ENCODE measurements around the gene FHOD1. TPM values are rescaled to one million over a fixed set of nuclear protein-coding genes. Genes with fewer than 3 reads are reported as not detected.
A peak's percentile ranks its signal among the peaks of the same experiment; 100 is the strongest.

Gene FHOD1
- total RNA-seq, 1 experiment from 2014 or later, result 96.4 TPM

- ChIA-PET CTCF (interaction anchor here (0.6 kb wide), 1 partner anchor 135 kb away, joined by 3 read pairs; the partner anchor contains the start of genes KCTD19 and LRRC36), POLR2A (ENCODE audit: low non-redundant PET) (no interaction called here)
- TSS peak; percentile 58 for BruUV-seq (replicated peaks)
- H3K27me3 ChIP-seq (replicated peaks; ENCODE audit: insufficient read depth, low read depth, low read length, poor library complexity), result no peaks in the 10 kb centered on the region
- intact Hi-C loops (cut with micrococcal nuclease; ENCODE audit: unreplicated experiment), result no loop called here
- H3K27ac ChIP-seq (ENCODE audit: low read depth, low read length, poor library complexity, severe bottlenecking), result peak within 1 kb of the TSS; percentile 85
- DNase-seq (ENCODE audit: low spot score), result peak; percentile 95
- peaks cover 39% of the 10 kb centered on the region for H3K36me3 ChIP-seq (ENCODE audit: insufficient read depth, low read length, poor library complexity, severe bottlenecking)
- no peaks in the 10 kb centered on the region for H3K9me3 ChIP-seq (ENCODE audit: low read depth, low read length, poor library complexity, severe bottlenecking)
- TF ChIP-seq CTCF (conservative IDR thresholded peaks at IDR 0.05; ENCODE audit: low read depth, low read length) (no peak), EZH2 (IDR thresholded peaks at IDR 0.05; ENCODE audit: borderline replicate concordance, low read depth, low read length, poor library complexity, severe bottlenecking) (no peak)
- peak within 1 kb of the TSS; percentile 98 for H3K4me3 ChIP-seq (ENCODE audit: low read depth, low read length, poor library complexity, severe bottlenecking)
- peaks cover 18% of the 10 kb centered on the region for H3K4me1 ChIP-seq (ENCODE audit: insufficient read depth, low read length, poor library complexity, severe bottlenecking)
Observed at GRCh38 chr16:67191995-67192681, 55.1 kb downstream of the FHOD1 start, which contains the start of gene E2F4. E2F4 (plus strand) TSS chr16:67192155; CDS start chr16:67192228, 73 bp downstream.

- peak overlapping the region; percentile 98 for H3K4me3 ChIP-seq (ENCODE audit: low read depth, low read length, poor library complexity, severe bottlenecking)
- H3K36me3 ChIP-seq (ENCODE audit: insufficient read depth, low read length, poor library complexity, severe bottlenecking), result peaks cover 33% of the 10 kb centered on the region
- ChIA-PET CTCF (no interaction called here), POLR2A (ENCODE audit: low non-redundant PET) (no interaction called here)
- peak overlapping the region; percentile 85 for H3K27ac ChIP-seq (ENCODE audit: low read depth, low read length, poor library complexity, severe bottlenecking)
- H3K27me3 ChIP-seq (replicated peaks; ENCODE audit: insufficient read depth, low read depth, low read length, poor library complexity), result no peaks in the 10 kb centered on the region
- BruUV-seq (replicated peaks), result no TSS peak
- no peak for TF ChIP-seq CTCF (conservative IDR thresholded peaks at IDR 0.05; ENCODE audit: low read depth, low read length)
- TF ChIP-seq EZH2 (IDR thresholded peaks at IDR 0.05; ENCODE audit: borderline replicate concordance, low read depth, low read length, poor library complexity, severe bottlenecking), result no peak
- DNase-seq (ENCODE audit: low spot score), result no peak
- peaks cover 18% of the 10 kb centered on the region for H3K4me1 ChIP-seq (ENCODE audit: insufficient read depth, low read length, poor library complexity, severe bottlenecking)
- intact Hi-C loops (cut with micrococcal nuclease; ENCODE audit: unreplicated experiment), result no loop called here
- H3K9me3 ChIP-seq (ENCODE audit: low read depth, low read length, poor library complexity, severe bottlenecking), result no peaks in the 10 kb centered on the region
Observed at GRCh38 chr16:67191411-67191994, 55.8 kb downstream of the FHOD1 start.

- ChIA-PET POLR2A (ENCODE audit: low non-redundant PET) (no interaction called here), CTCF (no interaction called here)
- Histone ChIP-seq H3K36me3 (ENCODE audit: insufficient read depth, low read length, poor library complexity, severe bottlenecking) (peaks cover 25% of the 10 kb centered on the region), H3K27ac (ENCODE audit: low read depth, low read length, poor library complexity, severe bottlenecking) (no peak overlapping the region), H3K4me3 (ENCODE audit: low read depth, low read length, poor library complexity, severe bottlenecking) (no peak overlapping the region), H3K9me3 (ENCODE audit: low read depth, low read length, poor library complexity, severe bottlenecking) (no peaks in the 10 kb centered on the region), H3K27me3 (replicated peaks; ENCODE audit: insufficient read depth, low read depth, low read length, poor library complexity) (no peaks in the 10 kb centered on the region), H3K4me1 (ENCODE audit: insufficient read depth, low read length, poor library complexity, severe bottlenecking) (peaks cover 18% of the 10 kb centered on the region)
- BruUV-seq (replicated peaks), result no TSS peak
- intact Hi-C loops (cut with micrococcal nuclease; ENCODE audit: unreplicated experiment), result no loop called here
- no peak for DNase-seq (ENCODE audit: low spot score)
- no peak for TF ChIP-seq EZH2 (IDR thresholded peaks at IDR 0.05; ENCODE audit: borderline replicate concordance, low read depth, low read length, poor library complexity, severe bottlenecking)
Observed at GRCh38 chr16:67190448-67191399, 56.6 kb downstream of the FHOD1 start.
